Neuron (in vitro differentiated cells): ENCODE results near the gene HSPBAP1.

Experiments
- H2AFZ ChIP-seq: one replicate; pipeline ENCODE4 v1.6.1; 2013; ENCODE audit warnings: low read depth, mild to moderate bottlenecking, inconsistent platforms, low read length, moderate library complexity
- H3K27me3 ChIP-seq: one replicate; pipeline ENCODE4 v1.6.1; 2013; ENCODE audit warnings: low read length; ENCODE audit not compliant: insufficient read depth
- H3K36me3 ChIP-seq: one replicate; pipeline ENCODE4 v1.6.1; 2013; ENCODE audit warnings: low read length; ENCODE audit not compliant: insufficient read depth
- H3K4me1 ChIP-seq: one replicate; pipeline ENCODE4 v1.6.1; 2013; ENCODE audit warnings: low read length; ENCODE audit not compliant: insufficient read depth
- H3K4me3 ChIP-seq: 2 replicates; pipeline ENCODE4 v1.5.1; 2013; ENCODE audit warnings: mild to moderate bottlenecking, low read length, moderate library complexity
- H3K9me3 ChIP-seq: one replicate; pipeline ENCODE4 v1.6.1; 2013; ENCODE audit warnings: low read length

The HSPBAP1 gene

DNA sequence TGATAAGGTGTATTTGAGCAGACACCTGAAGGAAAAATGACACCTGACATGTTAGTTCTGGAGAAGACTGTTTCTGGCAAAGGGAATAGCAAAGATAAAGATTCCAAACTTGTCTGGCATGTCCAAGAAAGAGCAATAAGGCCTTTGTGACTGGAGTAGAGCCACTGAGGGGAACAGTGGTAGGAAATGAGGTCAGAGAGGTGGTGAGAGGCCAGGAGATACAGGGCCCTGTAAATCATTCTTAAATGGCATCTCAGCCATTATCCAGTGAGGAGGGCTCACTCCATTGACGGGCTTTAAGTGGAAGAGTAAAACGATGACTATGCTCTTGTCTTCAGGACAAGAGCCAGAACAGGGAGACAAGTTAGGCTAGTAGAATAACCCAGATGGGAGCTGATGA lies 5.7 kb upstream of the HSPBAP1 start:
- H2AFZ ChIP-seq = no peak overlapping the region
- H3K4me1 ChIP-seq = peaks cover 12% of the 10 kb centered on the region
- H3K36me3 ChIP-seq = no peaks in the 10 kb centered on the region
- no peaks in the 10 kb centered on the region for H3K27me3 ChIP-seq
- H3K4me3 ChIP-seq = no peak overlapping the region
- H3K9me3 ChIP-seq = no peaks in the 10 kb centered on the region

- Histone ChIP-seq H3K4me1 (peaks cover 19% of the 10 kb centered on the region), H3K9me3 (no peaks in the 10 kb centered on the region)
Measured at GRCh38 chr3:122797291-122797690, 3.7 kb upstream of the HSPBAP1 start.

GRCh38 chr3:122795674-122796195 lies 2.1 kb upstream of the HSPBAP1 start:
- no peaks in the 10 kb centered on the region for H3K27me3 ChIP-seq
- H3K4me1 ChIP-seq = peaks cover 19% of the 10 kb centered on the region
- peak overlapping the region; percentile 51 for H3K4me3 ChIP-seq
- no peaks in the 10 kb centered on the region for H3K36me3 ChIP-seq
- H3K9me3 ChIP-seq = no peaks in the 10 kb centered on the region
- H2AFZ ChIP-seq = peak overlapping the region; percentile 33

More at GRCh38 chr3:122797291-122797690, 3.7 kb upstream of the HSPBAP1 start:
- H2AFZ ChIP-seq = no peak overlapping the region
- H3K4me3 ChIP-seq = no peak overlapping the region
- no peaks in the 10 kb centered on the region for H3K36me3 ChIP-seq
- H3K27me3 ChIP-seq = no peaks in the 10 kb centered on the region

DNA sequence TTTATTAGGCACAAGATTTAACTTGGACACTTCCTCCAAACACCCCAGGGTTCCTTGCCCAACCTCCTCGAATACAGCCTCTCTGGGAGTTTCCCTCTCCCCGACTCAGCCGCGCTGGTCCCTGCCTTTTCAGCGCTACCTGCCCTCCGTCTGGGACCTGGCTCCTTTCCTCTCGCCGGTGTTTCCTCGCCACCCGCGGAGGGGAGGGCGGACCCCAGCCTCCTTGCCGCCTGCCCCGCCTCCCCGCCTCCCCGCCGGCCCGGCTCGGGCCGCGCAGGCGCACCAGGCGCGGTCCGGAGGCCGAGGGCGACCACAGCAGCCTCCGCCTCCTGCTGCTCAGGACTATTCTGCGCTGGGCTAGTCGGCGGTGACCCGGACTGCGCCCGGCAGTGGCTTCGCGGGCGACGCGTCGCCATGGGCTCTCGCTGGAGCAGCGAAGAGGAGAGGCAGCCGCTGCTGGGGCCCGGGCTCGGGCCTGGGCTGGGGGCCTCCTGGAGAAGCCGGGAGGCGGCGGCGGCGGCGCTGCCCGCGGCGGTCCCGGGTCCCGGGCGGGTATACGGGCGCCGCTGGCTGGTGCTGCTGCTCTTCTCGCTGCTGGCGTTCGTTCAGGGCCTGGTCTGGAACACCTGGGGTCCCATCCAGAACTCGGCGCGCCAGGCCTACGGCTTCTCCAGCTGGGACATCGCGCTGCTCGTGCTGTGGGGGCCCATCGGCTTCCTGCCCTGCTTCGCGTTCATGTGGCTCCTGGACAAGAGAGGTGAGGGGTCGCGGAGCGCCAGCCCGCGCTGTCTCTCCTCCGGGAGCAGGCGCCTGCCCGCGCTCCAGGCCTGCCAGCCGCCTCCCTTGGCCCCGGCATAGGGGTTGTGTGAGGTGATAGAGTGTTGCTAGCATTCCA lies 1.4 kb upstream of the HSPBAP1 start, which contains the start of gene SLC49A4:
Gene SLC49A4 (plus strand): TSS at position 291 of the 895 bp plus-strand sequence. CDS start 124 bp downstream, at position 415.
- Histone ChIP-seq H3K4me1 (peaks cover 19% of the 10 kb centered on the region), H3K4me3 (peak within 1 kb of the TSS; percentile 51), H3K27me3 (no peaks in the 10 kb centered on the region), H2AFZ (peak within 1 kb of the TSS; percentile 33), H3K9me3 (no peaks in the 10 kb centered on the region), H3K36me3 (no peaks in the 10 kb centered on the region)

DNA sequence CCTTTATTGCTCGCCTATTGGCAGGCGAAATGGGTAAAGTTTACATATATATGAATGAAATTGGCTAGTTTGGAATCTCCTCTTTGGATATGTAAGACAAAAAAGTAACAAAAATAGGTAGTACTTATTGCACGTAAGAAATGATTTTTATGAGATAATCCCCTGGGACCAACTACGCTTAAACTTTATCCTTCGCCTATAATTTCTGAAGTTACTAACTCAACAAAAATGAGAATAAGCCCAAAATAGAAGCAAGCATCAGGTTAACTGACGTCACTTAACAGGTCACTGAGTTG lies 800 bp upstream of the HSPBAP1 start:
- H3K9me3 ChIP-seq = no peaks in the 10 kb centered on the region
- H3K4me1 ChIP-seq = peaks cover 19% of the 10 kb centered on the region
- no peaks in the 10 kb centered on the region for H3K36me3 ChIP-seq
- peak overlapping the region; percentile 51 for H3K4me3 ChIP-seq
- peak overlapping the region; percentile 33 for H2AFZ ChIP-seq
- H3K27me3 ChIP-seq = no peaks in the 10 kb centered on the region

GRCh38 chr3:122789585-122790273 lies 3.9 kb downstream of the HSPBAP1 start:
- H3K9me3 ChIP-seq = no peaks in the 10 kb centered on the region
- H3K36me3 ChIP-seq = no peaks in the 10 kb centered on the region
- no peak overlapping the region for H2AFZ ChIP-seq
- H3K4me1 ChIP-seq = peaks cover 9% of the 10 kb centered on the region
- H3K27me3 ChIP-seq = no peaks in the 10 kb centered on the region
- H3K4me3 ChIP-seq = no peak overlapping the region

DNA sequence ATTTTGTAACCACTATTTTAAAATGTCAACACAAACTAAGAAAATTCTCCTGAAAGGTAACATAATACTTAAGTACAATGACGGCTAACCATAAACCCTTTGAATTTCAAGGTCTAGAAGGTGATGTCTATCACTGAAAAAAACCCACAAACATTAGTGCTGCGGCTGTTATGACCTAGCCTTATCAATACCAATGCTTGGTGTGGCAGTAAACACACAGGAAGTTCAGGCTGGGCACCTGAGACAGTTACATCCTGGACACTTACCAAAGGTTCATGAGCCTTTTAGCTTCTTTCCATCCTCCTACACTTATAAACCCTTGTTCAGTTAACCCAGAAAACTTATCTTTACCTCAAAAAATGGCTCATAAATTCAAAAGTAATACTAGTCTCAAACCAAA lies 5.8 kb downstream of the HSPBAP1 start:
- H3K4me3 ChIP-seq = no peak overlapping the region
- H2AFZ ChIP-seq = no peak overlapping the region

GRCh38 chr3:122786066-122786465 lies 7.6 kb downstream of the HSPBAP1 start:
- no peaks in the 10 kb centered on the region for H3K36me3 ChIP-seq
- H3K4me3 ChIP-seq = no peak overlapping the region
- no peaks in the 10 kb centered on the region for H3K27me3 ChIP-seq
- no peaks in the 10 kb centered on the region for H3K4me1 ChIP-seq
- no peaks in the 10 kb centered on the region for H3K9me3 ChIP-seq
- H2AFZ ChIP-seq = no peak overlapping the region

More for the DNA sequence above, 5.8 kb downstream of the HSPBAP1 start:
- H3K4me1 ChIP-seq = peaks cover 2% of the 10 kb centered on the region
- H3K9me3 ChIP-seq = no peaks in the 10 kb centered on the region
- H3K36me3 ChIP-seq = no peaks in the 10 kb centered on the region
- H3K27me3 ChIP-seq = no peaks in the 10 kb centered on the region

GRCh38 chr3:122785231-122785630 lies 8.4 kb downstream of the HSPBAP1 start:
- Histone ChIP-seq H3K9me3 (no peaks in the 10 kb centered on the region), H3K4me3 (no peak overlapping the region), H3K27me3 (no peaks in the 10 kb centered on the region), H3K36me3 (no peaks in the 10 kb centered on the region), H3K4me1 (no peaks in the 10 kb centered on the region), H2AFZ (no peak overlapping the region)

DNA sequence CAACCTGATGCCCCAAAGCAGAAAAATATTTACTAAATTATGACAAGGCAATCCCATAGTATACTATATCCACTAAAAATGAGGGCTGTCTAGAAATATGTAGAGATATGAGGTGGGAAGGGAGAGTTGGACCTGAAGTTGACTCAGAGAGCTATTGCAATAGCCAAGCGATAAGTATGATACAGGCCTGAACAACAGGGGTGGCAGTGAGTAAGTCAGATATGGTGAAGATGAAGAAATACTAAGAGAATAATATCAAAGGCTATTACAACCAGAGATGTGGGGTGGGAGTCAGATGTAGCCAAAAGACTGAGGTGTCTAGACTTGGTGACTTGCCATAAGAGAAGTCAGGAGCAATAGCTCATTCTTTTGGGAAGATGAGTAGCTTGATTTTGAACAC lies 9.2 kb downstream of the HSPBAP1 start:
- H3K27me3 ChIP-seq = no peaks in the 10 kb centered on the region
- H2AFZ ChIP-seq = no peak overlapping the region
- H3K4me3 ChIP-seq = no peak overlapping the region
- no peaks in the 10 kb centered on the region for H3K4me1 ChIP-seq
- no peaks in the 10 kb centered on the region for H3K36me3 ChIP-seq
- H3K9me3 ChIP-seq = no peaks in the 10 kb centered on the region

GRCh38 chr3:122782804-122783203 lies 10.8 kb downstream of the HSPBAP1 start:
- Histone ChIP-seq H2AFZ (no peak overlapping the region), H3K36me3 (no peaks in the 10 kb centered on the region), H3K4me1 (no peaks in the 10 kb centered on the region), H3K27me3 (no peaks in the 10 kb centered on the region), H3K9me3 (no peaks in the 10 kb centered on the region), H3K4me3 (no peak overlapping the region)

GRCh38 chr3:122777563-122777962 lies 16.1 kb downstream of the HSPBAP1 start:
- H2AFZ ChIP-seq = no peak overlapping the region
- H3K4me3 ChIP-seq = no peak overlapping the region
- H3K27me3 ChIP-seq = no peaks in the 10 kb centered on the region
- H3K9me3 ChIP-seq = no peaks in the 10 kb centered on the region
- H3K36me3 ChIP-seq = no peaks in the 10 kb centered on the region
- H3K4me1 ChIP-seq = no peaks in the 10 kb centered on the region
